ENCODE results near the gene ZFPM1. TPM values are rescaled to one million over a fixed set of nuclear protein-coding genes. Genes with fewer than 3 reads are reported as not detected.
A peak's percentile ranks its signal among the peaks of the same experiment; 100 is the strongest.

ZFPM1 gene
- total RNA-seq, 2 experiments from 2014 or later: 15.1 to 21.0 TPM

GRCh38 chr16:88554711-88555264 is 101.7 kb downstream of the ZFPM1 start:
- Mint-ChIP-seq H3K4me1 (peaks cover 13% of the 10 kb centered on the region), H3K9me3 (ENCODE audit: low read depth) (peaks cover 5% of the 10 kb centered on the region), H3K27me3 (peaks cover 19% of the 10 kb centered on the region), H3K27ac (no peak overlapping the region), H3K4me3 (no peak overlapping the region), H3K36me3 (no peaks in the 10 kb centered on the region)
- DNase-seq (no peak), ATAC-seq (no peak)
- CTCF ChIA-PET: interaction anchor here (0.8 to 1.1 kb wide), 2 partner anchors 110 kb away, joined by 3 to 4 read pairs; no protein-coding TSS in a partner anchor

GRCh38 chr16:88556294-88556988 is 103.4 kb downstream of the ZFPM1 start:
- CTCF ChIA-PET: no interaction called here
- peaks cover 8% of the 10 kb centered on the region for H3K4me1 Mint-ChIP-seq

GRCh38 chr16:88558457-88559442 is 105.7 kb downstream of the ZFPM1 start:
- CTCF ChIA-PET: interaction anchor here (0.7 to 1.5 kb wide), 3 partner anchors 12 to 121 kb away, joined by 3 to 8 read pairs (median 8); partner anchors contain the start of gene ZC3H18
- Mint-ChIP-seq H3K4me3 (no peak overlapping the region), H3K4me1 (peaks cover 3% of the 10 kb centered on the region), H3K27ac (no peak overlapping the region), H3K27me3 (peaks cover 11% of the 10 kb centered on the region), H3K9me3 (ENCODE audit: low read depth) (peaks cover 5% of the 10 kb centered on the region), H3K36me3 (no peaks in the 10 kb centered on the region)
- ATAC-seq (peak; percentile 50), DNase-seq (no peak)

More at GRCh38 chr16:88556294-88556988, 103.4 kb downstream of the ZFPM1 start:
- H3K36me3 Mint-ChIP-seq: no peaks in the 10 kb centered on the region
- H3K9me3 Mint-ChIP-seq (ENCODE audit: low read depth): peaks cover 5% of the 10 kb centered on the region
- ATAC-seq (no peak), DNase-seq (no peak)
- H3K27me3 Mint-ChIP-seq: peaks cover 16% of the 10 kb centered on the region
- no peak overlapping the region for H3K27ac Mint-ChIP-seq
- H3K4me3 Mint-ChIP-seq: no peak overlapping the region

- no peak for ATAC-seq
- peaks cover 5% of the 10 kb centered on the region for H3K9me3 Mint-ChIP-seq (ENCODE audit: low read depth)
- no peaks in the 10 kb centered on the region for H3K36me3 Mint-ChIP-seq
- H3K27ac Mint-ChIP-seq: no peak overlapping the region
- peaks cover 7% of the 10 kb centered on the region for H3K27me3 Mint-ChIP-seq
- H3K4me1 Mint-ChIP-seq: peaks cover 3% of the 10 kb centered on the region
- no peak overlapping the region for H3K4me3 Mint-ChIP-seq
- DNase-seq: no peak
- CTCF ChIA-PET: interaction anchor here (0.6 to 4.6 kb wide), 9 partner anchors 9 to 807 kb away, joined by 3 to 26 read pairs (median 3); partner anchors contain the start of gene ZC3H18
Measured at GRCh38 chr16:88560714-88561484, 107.8 kb downstream of the ZFPM1 start.

- Mint-ChIP-seq H3K9me3 (ENCODE audit: low read depth) (peaks cover 3% of the 10 kb centered on the region), H3K27ac (no peak overlapping the region), H3K27me3 (peaks cover 7% of the 10 kb centered on the region), H3K4me3 (no peak overlapping the region), H3K36me3 (no peaks in the 10 kb centered on the region), H3K4me1 (peaks cover 8% of the 10 kb centered on the region)
- CTCF ChIA-PET: interaction anchor here (0.6 to 4.6 kb wide), 13 partner anchors 8 to 808 kb away, joined by 3 to 26 read pairs (median 3); partner anchors contain the start of gene ZC3H18
- peak; percentile 34 for ATAC-seq
- peak; percentile 61 for DNase-seq
Measured at GRCh38 chr16:88561485-88562359, 108.6 kb downstream of the ZFPM1 start.

GRCh38 chr16:88566158-88566557 is 113.1 kb downstream of the ZFPM1 start:
- ATAC-seq: no peak
- H3K36me3 Mint-ChIP-seq: no peaks in the 10 kb centered on the region
- CTCF ChIA-PET: interaction anchor here (1.8 kb wide), 1 partner anchor 67 kb away, joined by 5 read pairs; no protein-coding TSS in a partner anchor

GRCh38 chr16:88568710-88569613 is 115.9 kb downstream of the ZFPM1 start:
- DNase-seq: no peak
- Mint-ChIP-seq H3K27me3 (no peaks in the 10 kb centered on the region), H3K9me3 (ENCODE audit: low read depth) (no peaks in the 10 kb centered on the region), H3K4me1 (peaks cover 32% of the 10 kb centered on the region), H3K27ac (peak overlapping the region; percentile 53), H3K36me3 (peaks cover 3% of the 10 kb centered on the region), H3K4me3 (peak overlapping the region; percentile 77)
- CTCF ChIA-PET: interaction anchor here (1.2 to 2.2 kb wide), 5 partner anchors 13 to 212 kb away, joined by 3 to 10 read pairs (median 6); partner anchors contain the start of gene ZFPM1
- ATAC-seq: no peak

More at GRCh38 chr16:88566158-88566557, 113.1 kb downstream of the ZFPM1 start:
- no peak overlapping the region for H3K4me3 Mint-ChIP-seq
- peak; percentile 51 for DNase-seq
- H3K27ac Mint-ChIP-seq: no peak overlapping the region
- no peaks in the 10 kb centered on the region for H3K9me3 Mint-ChIP-seq (ENCODE audit: low read depth)
- H3K4me1 Mint-ChIP-seq: peaks cover 16% of the 10 kb centered on the region
- H3K27me3 Mint-ChIP-seq: peaks cover 3% of the 10 kb centered on the region

GRCh38 chr16:88569614-88569984 is 116.5 kb downstream of the ZFPM1 start:
- Mint-ChIP-seq H3K36me3 (peaks cover 3% of the 10 kb centered on the region), H3K4me1 (peaks cover 32% of the 10 kb centered on the region), H3K4me3 (peak overlapping the region; percentile 77), H3K27ac (peak overlapping the region; percentile 53), H3K9me3 (ENCODE audit: low read depth) (no peaks in the 10 kb centered on the region), H3K27me3 (no peaks in the 10 kb centered on the region)
- CTCF ChIA-PET: interaction anchor here (0.6 to 2.2 kb wide), 20 partner anchors 9 to 805 kb away, joined by 3 to 10 read pairs (median 5); partner anchors contain the start of genes BANP and ZFPM1
- peak; percentile 31 for ATAC-seq
- no peak for DNase-seq

GRCh38 chr16:88569985-88570690 is 117.1 kb downstream of the ZFPM1 start, which contains the start of gene ZC3H18:
Gene ZC3H18 (plus strand): TSS chr16:88570403. CDS start chr16:88577124, 6,721 bp downstream.
- no peaks in the 10 kb centered on the region for H3K27me3 Mint-ChIP-seq
- CTCF ChIA-PET: interaction anchor here (0.6 to 2.2 kb wide), 23 partner anchors 9 to 805 kb away, joined by 3 to 10 read pairs (median 5); partner anchors contain the start of genes BANP and ZFPM1
- H3K27ac Mint-ChIP-seq: peak within 1 kb of the TSS; percentile 82
- H3K4me1 Mint-ChIP-seq: peaks cover 33% of the 10 kb centered on the region
- peaks cover 3% of the 10 kb centered on the region for H3K36me3 Mint-ChIP-seq
- DNase-seq (peak; percentile 97), ATAC-seq (peak; percentile 91)
- peak within 1 kb of the TSS; percentile 87 for H3K4me3 Mint-ChIP-seq
- no peaks in the 10 kb centered on the region for H3K9me3 Mint-ChIP-seq (ENCODE audit: low read depth)

- Mint-ChIP-seq H3K27me3 (no peaks in the 10 kb centered on the region), H3K9me3 (ENCODE audit: low read depth) (no peaks in the 10 kb centered on the region), H3K4me1 (peaks cover 35% of the 10 kb centered on the region), H3K4me3 (peak overlapping the region; percentile 87), H3K27ac (peak overlapping the region; percentile 73), H3K36me3 (peaks cover 8% of the 10 kb centered on the region)
- ATAC-seq (peak; percentile 57), DNase-seq (peak; percentile 66)
- CTCF ChIA-PET: interaction anchor here (0.7 to 2.2 kb wide), 21 partner anchors 11 to 802 kb away, joined by 3 to 10 read pairs (median 5); partner anchors contain the start of genes BANP and ZFPM1
Measured at GRCh38 chr16:88570691-88571092, 117.6 kb downstream of the ZFPM1 start.
